Skeletal muscle satellite cell (primary cell): Measurements from ENCODE around the gene TAS1R3. TPM values are rescaled to one million over a fixed set of nuclear protein-coding genes. Genes with fewer than 3 reads are reported as not detected.

Experiments used
- H3K27me3 ChIP-seq: 2 replicates; pipeline ENCODE4 v1.7.0; 2013; ENCODE audit warnings: low read length; ENCODE audit not compliant: control insufficient read depth, insufficient read depth
- H3K36me3 ChIP-seq: 2 replicates; pipeline ENCODE4 v1.7.0; 2013; ENCODE audit warnings: mild to moderate bottlenecking, control low read depth, low read length; ENCODE audit not compliant: insufficient read depth
- H3K4me1 ChIP-seq: 2 replicates; pipeline ENCODE4 v1.7.0; 2013; ENCODE audit warnings: low read length; ENCODE audit not compliant: control insufficient read depth, insufficient read depth
- H3K4me2 ChIP-seq: 2 replicates; pipeline ENCODE4 v1.7.0; 2013; ENCODE audit warnings: mild to moderate bottlenecking, low read length
- H3K4me3 ChIP-seq: 2 replicates; pipeline ENCODE4 v1.7.0; 2013; ENCODE audit warnings: low read length
- H3K9ac ChIP-seq: 2 replicates; pipeline ENCODE4 v1.7.0; 2013; ENCODE audit warnings: mild to moderate bottlenecking, low read depth, low read length, moderate library complexity
- H3K9me3 ChIP-seq: replicated peaks from 2 replicates; pipeline ENCODE4 v1.7.0; 2013; ENCODE audit warnings: mild to moderate bottlenecking, control low read depth, low read length
- small RNA-seq: library from RNA; depleted of rRNA; stranded (forward); fragments of <200 nt; gene quantifications from one replicate; pipeline ENCODE3, GENCODE V24; 2012

Gene TAS1R3

GRCh38 chr1:1374929-1375662 is 44.0 kb downstream of the TAS1R3 start, which contains the start of gene AURKAIP1:
TSS of gene AURKAIP1 (minus strand) at chr1:1375207. CDS start at chr1:1374756, 451 bp downstream.
- Histone ChIP-seq H3K27me3 (no peaks in the 10 kb centered on the region), H3K9ac (peak within 1 kb of the TSS; percentile 99), H3K4me1 (peaks cover 28% of the 10 kb centered on the region), H3K4me3 (peak within 1 kb of the TSS; percentile 94), H3K9me3 (no peaks in the 10 kb centered on the region), H3K4me2 (peak within 1 kb of the TSS; percentile 99), H3K36me3 (peaks cover 18% of the 10 kb centered on the region)

GRCh38 chr1:1376551-1377226 is 45.6 kb downstream of the TAS1R3 start:
- H3K9ac ChIP-seq, result no peak overlapping the region
- H3K36me3 ChIP-seq, result peaks cover 18% of the 10 kb centered on the region
- H3K4me3 ChIP-seq, result no peak overlapping the region

DNA sequence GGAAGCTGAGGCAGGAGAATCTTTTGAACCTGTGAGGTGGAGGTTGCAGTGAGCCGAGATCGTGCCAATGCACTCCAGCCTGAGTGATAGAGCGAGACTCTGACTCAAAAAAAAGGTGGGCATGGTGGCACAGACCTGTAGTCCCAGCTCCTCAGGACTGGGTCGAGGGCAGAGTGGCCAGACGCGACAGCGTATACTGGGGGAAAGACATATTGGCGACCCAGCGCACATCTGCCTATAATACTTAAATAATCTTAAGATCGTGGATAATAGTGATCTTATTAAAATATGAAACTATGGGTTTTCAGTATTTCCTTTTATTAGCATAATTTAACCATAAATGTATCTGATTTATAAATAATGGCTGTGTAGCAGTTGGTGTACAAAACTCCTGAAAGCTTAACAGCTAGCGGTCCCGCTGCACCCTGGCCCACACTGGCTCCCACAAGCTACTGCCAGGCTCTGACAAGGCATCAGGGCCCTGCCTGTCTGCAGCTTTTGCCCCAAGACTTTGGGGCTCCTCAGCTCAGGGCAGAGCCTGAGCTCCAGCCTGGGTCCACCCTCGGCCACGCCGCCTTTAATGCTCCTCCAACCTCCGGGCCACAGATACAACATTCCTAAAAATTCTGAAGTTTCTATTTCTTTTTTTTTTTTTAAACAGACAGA is 46.6 kb downstream of the TAS1R3 start:
- Histone ChIP-seq H3K36me3 (peaks cover 18% of the 10 kb centered on the region), H3K4me3 (no peak overlapping the region), H3K4me2 (no peak overlapping the region), H3K27me3 (no peaks in the 10 kb centered on the region), H3K4me1 (peaks cover 15% of the 10 kb centered on the region), H3K9ac (no peak overlapping the region), H3K9me3 (no peaks in the 10 kb centered on the region)

More at GRCh38 chr1:1376551-1377226, 45.6 kb downstream of the TAS1R3 start:
- no peaks in the 10 kb centered on the region for H3K27me3 ChIP-seq
- H3K4me1 ChIP-seq, result peaks cover 23% of the 10 kb centered on the region
- H3K4me2 ChIP-seq, result peak overlapping the region; percentile 72
- H3K9me3 ChIP-seq, result no peaks in the 10 kb centered on the region

- Histone ChIP-seq H3K4me3 (no peak overlapping the region), H3K4me2 (no peak overlapping the region), H3K9me3 (no peaks in the 10 kb centered on the region), H3K4me1 (peaks cover 4% of the 10 kb centered on the region), H3K36me3 (peaks cover 18% of the 10 kb centered on the region), H3K9ac (no peak overlapping the region), H3K27me3 (no peaks in the 10 kb centered on the region)
These were observed 49.8 kb downstream of the TAS1R3 start for GRCh38 chr1:1380860-1381259.

- no peak overlapping the region for H3K4me2 ChIP-seq
- H3K4me3 ChIP-seq, result no peak overlapping the region
- H3K9me3 ChIP-seq, result no peaks in the 10 kb centered on the region
- H3K9ac ChIP-seq, result no peak overlapping the region
- H3K4me1 ChIP-seq, result no peaks in the 10 kb centered on the region
- H3K27me3 ChIP-seq, result no peaks in the 10 kb centered on the region
- H3K36me3 ChIP-seq, result peaks cover 19% of the 10 kb centered on the region
These were observed 50.2 kb downstream of the TAS1R3 start for GRCh38 chr1:1381294-1381693.

Small RNAs within 50 kb of the gene (small RNA-seq; reads per million reads assigned to genes)
- not detected for gene MIR6726
